NCI-H2171 treated with DMSO at 0.1 percent for 48 hours (cell line): Measurements from ENCODE around the gene ATP5F1C.
"Not testable (repeated sequence)": the region's sequence is repeated elsewhere in the genome, so short reads cannot be mapped to it uniquely, and the experiment has no call there.

ENCODE experiments used
- DNase-seq: peaks from one replicate; lab custom pipeline; 2025; lab: John Stamatoyannopoulos, UW

The ATP5F1C gene

DNA sequence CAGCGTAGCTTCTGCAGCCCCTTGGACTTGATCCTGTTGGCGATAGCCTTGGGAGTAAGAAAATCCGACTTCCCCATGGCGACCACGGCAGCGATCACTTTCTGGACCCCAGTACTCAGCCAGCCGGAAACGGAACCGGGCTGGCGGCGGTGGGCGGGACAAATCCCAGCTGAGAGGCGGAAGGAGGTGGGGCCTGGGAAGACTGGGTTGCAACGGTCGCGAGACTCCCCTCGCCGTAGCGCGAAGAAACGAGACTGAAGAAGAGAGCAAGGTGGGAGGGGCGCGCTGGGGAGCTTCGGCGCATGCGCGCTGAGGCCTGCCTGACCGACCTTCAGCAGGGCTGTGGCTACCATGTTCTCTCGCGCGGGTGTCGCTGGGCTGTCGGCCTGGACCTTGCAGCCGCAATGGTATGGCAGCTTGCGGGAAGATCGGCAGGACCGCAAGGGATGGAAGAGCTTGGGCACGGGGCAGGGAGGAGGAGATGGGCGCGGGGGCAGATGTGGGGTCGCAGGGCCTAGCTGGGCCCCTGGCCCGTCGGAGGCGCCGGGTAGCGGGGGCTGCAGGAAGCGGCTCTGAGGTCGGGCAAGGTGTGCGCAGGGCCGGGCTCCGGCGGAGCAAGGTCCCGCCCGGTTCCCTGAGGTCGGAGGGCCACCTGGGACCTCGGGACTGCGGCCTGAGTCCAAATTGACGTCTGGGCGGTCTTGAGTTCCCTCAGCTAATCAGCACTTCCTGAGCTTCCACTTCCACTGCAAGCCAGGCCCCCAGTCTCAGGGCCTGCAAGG, at the start of gene ATP5F1C, which contains the start of gene KIN:
TSS of gene ATP5F1C (plus strand) at position 321 of the 782 bp plus-strand sequence. CDS start at position 352, 31 bp downstream.
TSS of gene KIN (minus strand) at position 137 of the 782 bp plus-strand sequence. CDS start at position 77, 60 bp downstream.
- peak; percentile 89 for DNase-seq

DNA sequence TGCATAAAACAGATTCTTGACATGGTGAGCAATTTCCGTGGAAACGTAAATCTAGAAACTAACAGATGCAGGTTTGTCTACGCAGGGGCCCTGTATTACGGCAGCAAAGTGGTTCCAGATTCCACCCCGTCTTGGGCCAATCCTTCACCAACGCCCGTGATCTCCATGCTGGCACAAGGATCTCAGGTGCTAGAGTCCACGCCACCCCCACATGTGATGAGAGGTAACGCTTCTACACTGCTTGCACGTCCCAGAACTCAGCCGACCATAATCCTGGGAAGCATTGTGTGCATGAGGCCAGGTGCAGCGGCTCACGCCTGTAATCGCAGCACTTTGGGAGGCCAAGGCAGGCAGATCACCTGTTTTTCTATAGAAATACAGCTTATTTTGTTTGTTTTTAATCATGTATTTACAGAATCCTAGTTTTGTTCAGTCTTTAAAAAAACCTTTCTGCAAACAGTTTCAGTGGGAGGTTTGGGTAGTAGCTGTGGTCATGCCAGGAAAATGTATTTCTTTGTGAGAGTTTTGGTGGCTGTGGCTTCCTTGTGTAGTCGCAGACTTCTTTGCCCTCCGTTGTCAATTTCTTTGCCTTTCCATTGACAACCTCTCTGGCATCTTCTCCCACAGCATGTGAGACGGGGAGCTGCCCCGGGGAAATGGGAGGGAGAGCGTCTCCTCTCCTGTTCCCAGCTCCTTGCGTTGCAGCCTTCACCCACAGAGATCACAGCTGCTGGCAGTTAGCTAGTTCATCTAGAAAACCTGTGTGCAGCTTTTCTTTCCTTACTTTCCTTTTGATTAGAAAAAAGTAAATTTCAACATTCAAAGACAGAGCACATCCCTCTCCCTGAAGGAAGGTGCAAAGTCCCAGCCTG, 49.2 kb upstream of the ATP5F1C start:
- DNase-seq = no peak

DNA sequence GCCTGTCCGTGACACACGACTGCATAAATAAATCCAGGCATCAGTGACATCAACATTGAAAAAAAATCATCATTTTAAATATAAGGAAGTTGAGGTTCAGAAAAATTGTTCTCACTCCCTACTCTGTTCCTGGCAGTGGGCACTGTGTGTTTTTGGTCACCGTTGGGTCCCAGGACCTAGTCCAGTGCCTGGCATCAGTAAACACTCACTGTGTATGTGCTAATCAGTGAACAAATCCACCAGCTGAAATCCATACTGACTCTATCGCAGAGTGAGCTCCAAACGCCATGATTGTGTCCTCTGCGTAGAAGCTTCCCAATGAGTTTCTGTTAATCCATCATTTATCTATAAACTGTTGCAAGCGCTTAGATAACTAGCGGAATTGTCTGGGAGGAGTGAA, 43.7 kb upstream of the ATP5F1C start:
- DNase-seq = no peak

DNA sequence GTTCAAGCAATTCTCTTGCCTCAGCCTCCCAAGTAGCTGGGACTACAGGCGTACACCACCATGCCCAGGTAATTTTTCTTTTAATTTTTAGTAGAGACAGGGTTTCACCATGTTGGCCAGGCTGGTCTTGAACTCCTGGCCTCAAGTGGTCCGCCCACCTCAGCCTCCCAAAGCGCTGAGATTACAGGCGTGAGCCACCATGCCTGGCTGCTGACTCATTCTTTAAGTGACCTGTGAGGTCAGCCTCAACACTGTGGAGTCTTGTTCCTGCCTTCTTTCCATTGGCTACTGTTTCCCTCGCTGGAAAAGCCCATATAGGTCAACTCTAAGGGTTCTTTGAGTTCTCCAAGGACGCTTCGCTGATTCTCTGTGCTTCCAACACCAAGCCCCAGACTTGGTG, 39.3 kb upstream of the ATP5F1C start:
- not testable (repeated sequence) for DNase-seq

DNA sequence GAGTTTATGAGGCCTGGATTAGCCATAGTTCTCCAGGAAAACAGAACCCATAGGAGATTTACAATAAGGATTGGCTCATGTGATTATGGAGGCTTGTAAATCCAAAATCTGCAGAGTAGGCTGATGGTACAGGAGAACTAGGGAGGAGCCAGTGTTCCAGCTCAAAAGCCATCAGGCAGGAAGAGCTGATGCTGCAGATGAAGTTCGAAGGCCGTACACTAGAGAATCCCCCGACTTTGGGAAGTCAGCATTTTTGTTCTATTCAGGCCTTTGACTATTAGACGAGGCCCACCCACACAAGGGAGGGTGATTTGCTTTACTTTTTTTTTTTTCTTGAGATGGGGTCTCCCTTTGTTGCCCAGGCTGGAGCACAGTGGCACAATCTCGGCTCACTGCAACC, 37.8 kb upstream of the ATP5F1C start:
- no peak for DNase-seq

DNA sequence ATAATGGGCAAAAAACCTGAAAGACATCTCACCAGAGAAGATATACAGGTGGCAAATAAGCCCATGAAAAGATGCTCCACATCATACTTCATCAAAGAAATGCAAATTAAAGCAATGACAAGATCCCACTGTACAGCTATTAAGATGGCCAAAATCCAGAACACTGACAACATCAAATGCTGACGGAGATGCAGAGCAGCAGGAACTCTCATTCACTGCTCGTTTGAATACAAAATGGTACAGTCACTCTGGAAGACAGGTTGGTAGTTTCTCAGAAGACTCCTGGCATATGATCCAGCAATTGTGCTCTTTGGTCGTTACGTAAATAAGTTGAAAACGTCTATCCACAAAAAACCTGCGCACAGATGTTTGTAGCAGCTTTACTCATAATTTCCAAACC, 35.7 kb upstream of the ATP5F1C start:
- no peak for DNase-seq

DNA sequence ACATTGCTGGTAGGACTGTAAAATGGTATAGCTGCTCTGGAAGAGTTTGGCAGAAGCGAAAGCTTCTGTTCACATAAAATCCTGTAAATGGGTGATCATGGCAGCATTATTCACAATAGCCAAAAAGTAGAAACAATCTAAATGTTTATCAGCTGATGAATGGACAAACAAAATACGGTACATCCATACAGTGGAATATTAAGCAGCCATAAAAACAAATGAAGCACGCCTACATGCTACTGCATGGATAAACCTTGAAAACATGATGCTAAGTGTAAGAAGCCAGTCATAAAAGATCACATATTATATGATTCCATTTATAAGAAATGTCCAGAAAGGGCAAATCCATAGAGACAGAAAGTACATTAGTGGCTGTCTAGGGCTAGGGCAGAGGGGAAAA, 32.9 kb upstream of the ATP5F1C start:
- no peak for DNase-seq

DNA sequence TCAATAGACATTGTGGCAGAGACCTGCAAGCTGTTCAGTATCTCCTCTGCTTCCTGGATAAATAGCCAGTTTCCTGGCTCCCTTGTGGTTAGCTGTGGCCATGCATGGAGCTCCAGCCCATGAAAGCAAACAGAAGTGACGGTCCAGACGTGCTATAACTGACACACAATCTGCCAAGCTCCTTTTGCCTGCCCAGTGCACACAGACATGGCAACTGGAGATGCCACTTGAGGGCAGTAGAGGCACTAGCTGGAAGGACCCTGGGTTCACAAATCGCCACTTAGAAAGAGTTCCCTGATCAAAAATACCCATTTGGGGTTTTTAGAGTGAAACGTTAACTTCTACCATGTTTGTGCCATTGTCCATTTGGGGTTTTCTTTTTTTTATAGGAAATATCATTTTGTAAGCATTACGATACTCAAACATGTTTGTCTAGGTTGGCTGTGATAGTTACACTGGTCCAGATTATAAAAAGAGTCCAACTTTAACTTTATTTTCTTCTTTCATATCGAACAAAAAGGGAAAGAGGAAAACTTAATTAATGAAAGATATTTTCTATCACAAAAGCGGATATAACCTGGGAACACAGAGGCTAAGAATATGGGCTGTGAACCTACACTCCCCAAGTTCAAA, 31.5 kb upstream of the ATP5F1C start:
- DNase-seq = no peak

DNA sequence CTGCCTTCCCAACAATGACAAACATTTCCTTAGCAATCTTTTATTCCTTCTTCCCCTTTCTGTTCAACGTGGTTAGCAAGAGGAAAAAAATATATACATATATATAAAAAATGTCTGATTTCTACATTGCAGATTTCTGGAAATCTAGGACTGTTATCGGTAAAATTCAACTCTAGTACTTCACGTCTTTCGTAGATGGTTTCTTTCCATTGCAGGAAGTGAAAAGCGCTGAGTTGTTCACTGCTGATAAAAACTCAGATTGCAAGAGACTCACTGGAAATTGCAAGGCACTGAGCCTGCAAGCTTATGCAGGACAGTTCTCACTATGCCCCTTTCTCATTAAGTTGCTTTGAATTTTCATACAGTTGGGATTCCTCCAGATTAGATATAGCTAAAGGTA, 24.0 kb upstream of the ATP5F1C start:
- DNase-seq = no peak

DNA sequence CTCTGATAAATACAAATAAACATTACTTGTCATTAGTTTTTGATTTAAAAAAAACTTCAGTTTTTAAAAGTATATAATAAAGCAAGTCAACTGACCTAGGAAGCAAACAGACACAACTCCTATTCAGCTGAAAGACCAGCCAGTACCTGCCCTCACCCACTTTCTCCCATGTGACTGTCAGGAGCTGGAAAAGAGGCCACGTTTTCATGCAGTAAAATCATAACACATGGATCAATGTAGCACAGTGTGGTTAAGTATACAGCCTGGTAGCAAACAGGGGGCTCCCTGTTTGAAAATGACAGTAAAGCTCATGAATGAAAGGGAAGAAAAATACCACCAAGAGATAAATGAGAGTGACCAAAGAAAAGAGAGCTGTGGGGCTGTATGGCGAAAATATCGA, 21.7 kb upstream of the ATP5F1C start:
- no peak for DNase-seq

DNA sequence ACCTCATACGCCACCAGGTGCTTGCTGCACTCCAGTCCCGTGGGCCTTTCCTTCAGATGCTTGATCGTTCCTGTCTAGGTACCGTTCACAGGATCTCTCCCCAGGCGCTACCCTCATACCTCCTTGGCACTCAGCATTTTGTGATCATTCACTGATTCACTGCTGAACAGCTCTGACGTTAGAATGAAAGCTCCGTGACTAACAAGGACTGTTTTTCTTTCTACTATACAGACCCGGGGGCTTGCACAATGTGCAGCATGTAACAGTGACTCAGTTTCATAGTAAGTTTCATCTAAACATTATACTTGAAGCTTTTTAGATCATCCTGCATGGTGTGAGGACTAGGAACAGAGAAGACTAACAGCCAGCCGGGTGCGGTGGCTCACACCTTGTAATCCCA, 20.8 kb upstream of the ATP5F1C start:
- no peak for DNase-seq

DNA sequence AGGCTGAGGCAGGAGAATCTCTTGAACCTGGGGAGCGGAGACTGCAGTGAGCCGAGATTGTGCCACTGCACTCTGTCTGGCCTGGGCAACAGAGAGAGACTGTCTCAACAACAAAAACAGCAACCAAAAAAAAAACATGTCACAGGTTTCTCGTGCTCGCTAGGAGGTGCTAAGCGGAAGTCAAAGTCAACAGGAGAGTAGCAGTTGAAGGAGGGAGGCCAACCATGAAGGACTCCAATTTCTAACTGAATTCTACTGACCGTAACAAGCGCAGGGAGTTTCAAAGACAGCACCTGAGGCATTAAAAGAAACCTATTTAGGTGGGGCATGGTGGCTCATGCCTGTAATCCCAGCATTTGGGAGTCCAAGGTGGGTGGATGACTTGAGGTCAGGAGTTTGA, 19.6 kb upstream of the ATP5F1C start:
- DNase-seq = no peak

DNA sequence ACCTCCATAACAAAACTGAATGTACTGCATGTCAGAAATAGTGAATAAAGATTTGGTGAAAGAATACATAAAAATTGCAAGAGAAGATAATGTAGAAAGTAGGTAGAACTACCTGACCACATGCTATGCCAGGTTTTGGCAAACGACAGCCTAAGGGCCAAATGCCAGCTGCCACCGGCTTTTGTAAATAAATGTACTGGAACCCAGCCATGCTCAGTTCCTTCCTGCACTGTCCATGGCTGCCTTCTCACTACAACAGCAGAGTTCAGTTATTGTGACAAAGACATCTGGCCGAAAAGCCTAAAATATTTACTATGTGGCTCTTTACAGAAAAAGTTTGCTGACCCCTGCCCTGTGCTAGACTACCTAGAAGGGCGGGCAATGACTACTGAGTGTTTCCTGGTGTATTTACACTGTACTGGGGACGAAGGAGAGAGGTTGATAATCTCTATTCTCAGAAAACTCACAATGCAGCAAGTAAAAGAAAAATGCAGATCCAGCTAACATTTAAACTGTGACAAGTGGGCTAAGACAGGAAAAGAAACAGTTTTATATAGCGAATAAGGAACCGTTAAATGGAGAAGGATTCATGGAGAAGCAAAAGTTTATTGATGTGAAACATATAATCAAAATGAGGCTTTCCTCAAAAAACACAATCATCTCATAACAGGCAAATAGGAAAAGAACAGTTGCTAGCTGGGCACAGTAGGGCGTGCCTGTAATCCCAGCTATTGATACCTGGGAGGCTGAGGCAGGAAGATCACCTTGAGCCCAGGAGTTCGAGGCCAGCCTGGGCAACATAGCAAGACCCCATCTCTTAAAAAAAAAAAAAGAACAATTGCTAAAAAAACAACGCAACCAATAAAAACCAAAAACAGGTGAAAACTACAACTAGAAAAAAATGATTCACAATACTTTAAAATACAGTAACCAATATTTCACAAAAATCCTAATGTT, 13.9 kb upstream of the ATP5F1C start:
- no peak for DNase-seq

DNA sequence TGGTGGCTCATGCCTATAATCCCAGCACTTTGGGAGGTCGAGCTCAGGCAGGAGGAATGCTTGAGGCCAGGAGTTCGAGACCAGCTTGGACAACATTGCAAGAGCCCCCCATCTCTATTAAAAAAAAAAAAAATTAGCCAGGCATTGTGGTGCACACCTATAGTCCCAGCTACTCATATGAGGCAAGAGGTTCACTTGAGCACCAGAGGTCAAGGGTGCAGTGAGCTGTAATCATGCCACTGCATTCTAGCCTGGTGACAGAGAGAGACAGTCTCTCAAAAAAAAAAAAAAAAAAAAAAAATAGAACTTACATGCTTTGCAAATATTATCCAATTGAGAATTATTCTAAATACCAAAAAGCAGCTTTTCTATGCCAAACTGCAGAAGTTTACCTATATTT, 11.2 kb upstream of the ATP5F1C start:
- DNase-seq = no peak

DNA sequence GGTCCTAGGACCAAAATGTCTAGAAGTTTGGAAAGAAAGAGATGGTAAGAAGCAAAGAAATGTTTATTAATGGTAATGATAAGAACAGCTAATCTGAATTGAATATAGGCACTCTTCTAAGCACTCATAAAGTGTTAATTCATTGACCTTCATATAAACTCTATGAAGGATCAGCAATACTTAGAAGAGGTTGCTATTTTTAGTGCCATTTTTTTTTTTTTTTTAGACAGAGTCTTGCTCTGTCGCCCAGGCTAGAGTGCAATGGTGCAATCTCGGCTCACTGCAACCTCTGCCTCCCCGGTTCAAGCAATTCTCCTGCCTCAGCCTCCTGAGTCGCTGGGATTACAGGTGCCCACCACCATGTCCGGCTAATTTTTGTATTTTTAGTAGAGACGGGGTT, 5.8 kb upstream of the ATP5F1C start:
- DNase-seq = not testable (repeated sequence)

DNA sequence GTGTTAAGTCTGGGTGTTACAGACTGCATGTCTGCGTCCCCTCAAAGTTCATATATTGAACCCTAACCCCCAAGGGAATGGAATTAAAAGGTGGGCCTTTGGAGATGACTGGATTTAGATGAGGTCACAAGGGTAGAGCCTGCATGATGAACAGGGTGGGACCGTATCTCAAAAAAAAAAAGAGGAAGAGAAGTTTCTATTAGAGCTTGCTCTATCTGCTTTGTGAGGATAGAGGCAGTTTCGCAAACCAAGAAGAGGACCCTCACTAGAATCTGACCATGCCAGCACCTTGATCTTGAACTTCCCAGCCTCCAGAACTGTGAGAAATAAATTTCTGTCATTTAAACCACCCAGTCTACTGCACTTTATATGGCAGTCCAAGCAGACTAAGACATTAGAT, 1.5 kb upstream of the ATP5F1C start:
- DNase-seq = no peak

DNA sequence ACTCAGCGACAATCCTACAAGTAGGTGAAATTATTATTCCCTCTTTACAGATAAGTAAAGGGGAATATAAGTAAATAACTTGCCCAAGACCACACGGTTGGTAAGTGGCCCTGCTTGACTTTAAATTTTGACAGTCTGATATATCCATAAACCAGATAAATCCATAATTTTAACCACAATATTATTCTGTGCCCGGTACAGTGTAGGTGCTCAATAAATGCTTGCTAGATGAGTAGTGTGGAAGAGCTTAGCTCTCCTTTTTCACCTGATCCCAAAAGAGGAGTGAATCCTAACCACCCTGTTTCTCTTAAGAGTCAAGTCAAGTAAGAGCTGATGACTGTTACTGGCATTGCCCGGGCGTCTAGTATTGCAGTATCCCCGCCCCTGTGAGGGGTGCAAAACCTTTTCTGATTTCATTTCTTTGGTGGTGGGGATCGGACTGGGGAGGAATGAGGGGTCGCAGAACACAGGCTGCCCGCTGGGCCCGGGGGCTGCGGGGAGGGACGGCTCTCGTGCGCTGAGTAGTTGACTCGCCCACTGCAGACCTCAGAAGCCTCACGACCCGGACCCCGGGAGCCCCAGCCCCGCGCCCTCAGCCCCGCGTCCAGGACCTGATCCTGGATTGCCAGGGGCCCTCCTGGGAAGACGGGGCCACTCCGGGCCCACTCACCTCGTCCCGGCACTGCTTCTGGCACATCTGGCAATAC, 674 bp upstream of the ATP5F1C start:
- DNase-seq = no peak

DNA sequence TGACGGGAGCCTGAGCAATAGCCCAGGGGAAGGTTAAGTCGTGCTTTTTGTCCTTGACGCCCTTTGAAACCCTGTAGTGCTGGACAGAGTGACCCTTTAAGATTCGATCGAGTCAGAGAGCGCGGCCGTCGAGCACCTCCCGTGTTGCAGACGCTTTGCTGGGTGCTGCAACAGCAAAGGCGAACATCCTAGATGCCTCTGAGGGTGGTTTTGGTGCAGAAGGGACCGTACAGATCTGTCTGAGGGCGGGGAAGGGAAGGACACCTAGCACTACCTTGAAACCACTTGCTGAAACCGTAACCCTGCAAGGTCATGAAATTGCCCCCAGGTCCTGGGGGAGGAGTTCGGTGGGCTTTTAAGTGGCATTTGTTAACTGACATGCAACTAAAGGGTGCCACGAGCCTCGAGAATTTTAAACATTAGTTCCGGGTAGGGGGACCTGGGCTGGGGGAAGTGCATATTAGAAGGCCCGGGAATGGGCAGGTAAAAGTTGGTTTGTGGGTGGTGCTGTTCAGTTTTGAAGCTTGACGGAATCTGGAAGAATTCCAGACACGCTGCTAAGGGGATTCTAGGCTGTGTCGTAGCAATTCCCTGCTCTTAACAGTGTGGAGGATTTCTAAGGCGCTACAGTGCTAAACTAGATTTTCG, 786 bp downstream of the ATP5F1C start:
- DNase-seq = no peak

DNA sequence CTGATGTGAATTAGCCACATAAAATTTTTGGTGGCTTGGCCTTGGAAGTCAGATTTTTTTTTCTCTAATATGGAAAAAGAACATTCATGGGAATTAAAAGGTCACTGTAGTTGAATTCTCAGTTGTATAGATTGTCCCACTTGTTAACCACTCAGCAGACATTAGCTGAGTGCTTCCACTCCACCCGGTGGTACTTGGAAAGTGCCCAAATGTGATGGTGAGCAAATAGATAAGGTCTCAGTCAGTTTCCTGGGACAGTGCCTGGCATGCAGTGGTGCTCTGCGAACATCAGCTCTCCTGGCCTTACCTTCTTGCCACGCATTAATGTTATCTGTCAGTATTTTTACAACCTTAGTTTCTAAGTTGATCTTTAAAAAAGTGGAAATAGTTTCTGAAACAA, 1.4 kb downstream of the ATP5F1C start:
- DNase-seq = no peak

DNA sequence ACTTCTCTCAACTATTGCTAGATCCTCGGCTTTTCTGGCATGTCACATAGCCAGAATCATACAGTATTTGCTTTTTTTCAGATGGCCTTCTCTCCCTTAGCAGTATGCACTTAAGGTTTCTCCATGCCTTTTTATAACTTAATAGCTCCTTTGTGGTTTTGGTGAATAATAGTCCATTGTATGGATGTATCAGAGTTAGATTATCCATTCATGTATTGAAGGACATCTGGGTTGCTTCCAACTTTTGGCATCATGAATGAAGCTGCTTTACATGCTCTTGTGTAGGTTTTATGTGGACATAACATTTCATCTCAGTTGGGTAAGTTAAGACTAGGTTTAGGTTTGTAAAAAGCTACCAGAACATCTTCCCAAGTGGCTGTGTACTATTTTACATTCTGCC, 4.6 kb downstream of the ATP5F1C start:
- no peak for DNase-seq
